HL-60 (cell line): ENCODE measurements around the gene UCP2.
"Not testable (repeated sequence)": the region's sequence is repeated elsewhere in the genome, so short reads cannot be mapped to it uniquely, and the experiment has no call there.

ENCODE experiments used
- GABPA ChIP-seq: IDR thresholded peaks from 2 replicates; pipeline ENCODE4 v1.6.1; 2012; ENCODE audit warnings: low read depth
- POLR2AphosphoS5 ChIP-seq: IDR thresholded peaks from 2 replicates; pipeline ENCODE4 v1.6.1; 2012; ENCODE audit warnings: low read depth
- REST ChIP-seq: IDR thresholded peaks from 2 replicates; pipeline ENCODE4 v1.6.1; 2012; ENCODE audit warnings: low read depth; ENCODE audit not compliant: insufficient replicate concordance
- SPI1 ChIP-seq: IDR thresholded peaks from 2 replicates; pipeline ENCODE4 v1.6.1; 2012; ENCODE audit warnings: low read depth, mild to moderate bottlenecking, borderline replicate concordance
- TF ChIP-seq, protein P1 (sequence below): IDR thresholded peaks from one replicate; pipeline ENCODE4 v1.5.1; 2011; ENCODE audit warnings: low read length, control low read depth, inconsistent platforms; ENCODE audit not compliant: insufficient read depth

GRCh38 chr11:73985661-73986060, 3.0 kb upstream of the UCP2 start:
- TF ChIP-seq, protein P1, sequence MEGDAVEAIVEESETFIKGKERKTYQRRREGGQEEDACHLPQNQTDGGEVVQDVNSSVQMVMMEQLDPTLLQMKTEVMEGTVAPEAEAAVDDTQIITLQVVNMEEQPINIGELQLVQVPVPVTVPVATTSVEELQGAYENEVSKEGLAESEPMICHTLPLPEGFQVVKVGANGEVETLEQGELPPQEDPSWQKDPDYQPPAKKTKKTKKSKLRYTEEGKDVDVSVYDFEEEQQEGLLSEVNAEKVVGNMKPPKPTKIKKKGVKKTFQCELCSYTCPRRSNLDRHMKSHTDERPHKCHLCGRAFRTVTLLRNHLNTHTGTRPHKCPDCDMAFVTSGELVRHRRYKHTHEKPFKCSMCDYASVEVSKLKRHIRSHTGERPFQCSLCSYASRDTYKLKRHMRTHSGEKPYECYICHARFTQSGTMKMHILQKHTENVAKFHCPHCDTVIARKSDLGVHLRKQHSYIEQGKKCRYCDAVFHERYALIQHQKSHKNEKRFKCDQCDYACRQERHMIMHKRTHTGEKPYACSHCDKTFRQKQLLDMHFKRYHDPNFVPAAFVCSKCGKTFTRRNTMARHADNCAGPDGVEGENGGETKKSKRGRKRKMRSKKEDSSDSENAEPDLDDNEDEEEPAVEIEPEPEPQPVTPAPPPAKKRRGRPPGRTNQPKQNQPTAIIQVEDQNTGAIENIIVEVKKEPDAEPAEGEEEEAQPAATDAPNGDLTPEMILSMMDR, result not testable (repeated sequence)
- TF ChIP-seq GABPA, REST, POLR2AphosphoS5, SPI1: not testable (repeated sequence)
